Measurements from ENCODE around the gene DGKB. TPM values are rescaled to one million over a fixed set of nuclear protein-coding genes. Genes with fewer than 3 reads are reported as not detected.

Gene DGKB
- total RNA-seq, 8 experiments from 2014 or later, result 0.22 to 13.6 (median 9.0) TPM

GRCh38 chr7:14438366-14438765, 464.2 kb downstream of the DGKB start:
- no peak overlapping the region for H3K27ac ChIP-seq
- no peak for ATAC-seq (replicated peaks in 6 of 8)
- WGBS, 10 experiments, result 0 to 100% (median 84%) methylated on average over 1 to 2 of the region's 2 CpGs; no CpG with 5 or more reads in 2 of the 10 experiments
- in situ Hi-C loops (cut with MboI; ENCODE audit: low pct_unique_long_range_greater_than_20kb in 2 of 9, low sequenced_read_pairs in 9 of 9, unreplicated experiment in 9 of 9), result no loop called here
- no peak overlapping the region for H3K4me3 ChIP-seq
- H3K4me1 ChIP-seq (replicated peaks in 1 of 2), result no peaks in the 10 kb centered on the region

- no peaks in the 10 kb centered on the region for H3K4me1 ChIP-seq (replicated peaks in 1 of 2)
- WGBS, 10 experiments, result 5 to 100% (median 92%) methylated on average over 2 of the region's 2 CpGs
- no peak overlapping the region for H3K27ac ChIP-seq
- no peak overlapping the region for H3K4me3 ChIP-seq
- no peak for ATAC-seq (replicated peaks in 6 of 8)
- in situ Hi-C loops (cut with MboI; ENCODE audit: low pct_unique_long_range_greater_than_20kb in 2 of 9, low sequenced_read_pairs in 9 of 9, unreplicated experiment in 9 of 9), result no loop called here
These were observed 465.7 kb downstream of the DGKB start for GRCh38 chr7:14436878-14437277.

- no peak overlapping the region for H3K27ac ChIP-seq
- ATAC-seq (replicated peaks in 6 of 8), result peak in 1 of 8 experiments; percentile 53
- no peak overlapping the region for H3K4me3 ChIP-seq
- WGBS, 10 experiments, result 0 to 50% (median 17%) methylated on average over 2 of the region's 2 CpGs; no CpG with 5 or more reads in 5 of the 10 experiments
- no peaks in the 10 kb centered on the region for H3K4me1 ChIP-seq (replicated peaks in 1 of 2)
- in situ Hi-C loops (cut with MboI; ENCODE audit: low pct_unique_long_range_greater_than_20kb in 2 of 9, low sequenced_read_pairs in 9 of 9, unreplicated experiment in 9 of 9), result no loop called here
These were observed 469.6 kb downstream of the DGKB start for GRCh38 chr7:14432924-14433323.

GRCh38 chr7:14430926-14431325, 471.6 kb downstream of the DGKB start:
- Histone ChIP-seq H3K27ac (no peak overlapping the region), H3K4me1 (replicated peaks in 1 of 2) (no peaks in the 10 kb centered on the region), H3K4me3 (no peak overlapping the region)
- in situ Hi-C loops (cut with MboI; ENCODE audit: low pct_unique_long_range_greater_than_20kb in 2 of 9, low sequenced_read_pairs in 9 of 9, unreplicated experiment in 9 of 9), result no loop called here
- ATAC-seq (replicated peaks in 6 of 8), result no peak
- WGBS, 10 experiments, result 41 to 100% (median 66%) methylated on average over 1 to 3 of the region's 3 CpGs

GRCh38 chr7:14425559-14425958, 477.0 kb downstream of the DGKB start:
- H3K4me1 ChIP-seq (replicated peaks in 1 of 2), result no peaks in the 10 kb centered on the region
- H3K27ac ChIP-seq, result no peak overlapping the region
- no peak for ATAC-seq (replicated peaks in 6 of 8)
- in situ Hi-C loops (cut with MboI; ENCODE audit: low pct_unique_long_range_greater_than_20kb in 2 of 9, low sequenced_read_pairs in 9 of 9, unreplicated experiment in 9 of 9), result no loop called here
- no peak overlapping the region for H3K4me3 ChIP-seq
- 0 to 86% (median 49%) methylated on average over 1 of the region's 1 CpG; no CpG with 5 or more reads in 4 of the 10 experiments for WGBS, 10 experiments

GRCh38 chr7:14424675-14425074, 477.9 kb downstream of the DGKB start:
- ATAC-seq (replicated peaks in 6 of 8), result no peak
- in situ Hi-C loops (cut with MboI; ENCODE audit: low pct_unique_long_range_greater_than_20kb in 2 of 9, low sequenced_read_pairs in 9 of 9, unreplicated experiment in 9 of 9), result no loop called here
- Histone ChIP-seq H3K4me1 (replicated peaks in 1 of 2) (no peaks in the 10 kb centered on the region), H3K4me3 (no peak overlapping the region), H3K27ac (no peak overlapping the region)
- 64 to 100% (median 100%) methylated on average over 1 of the region's 1 CpG; no CpG with 5 or more reads in 3 of the 10 experiments for WGBS, 10 experiments

- WGBS, 10 experiments, result 18 to 70% (median 55%) methylated on average over 2 to 5 of the region's 5 CpGs; no CpG with 5 or more reads in 3 of the 10 experiments
- no peak overlapping the region for H3K4me3 ChIP-seq
These were observed 481.8 kb downstream of the DGKB start for GRCh38 chr7:14420768-14421167.

GRCh38 chr7:14419531-14419930, 483.0 kb downstream of the DGKB start:
- H3K4me1 ChIP-seq (replicated peaks in 1 of 2), result no peaks in the 10 kb centered on the region
- no peak overlapping the region for H3K4me3 ChIP-seq
- in situ Hi-C loops (cut with MboI; ENCODE audit: low pct_unique_long_range_greater_than_20kb in 2 of 9, low sequenced_read_pairs in 9 of 9, unreplicated experiment in 9 of 9), result no loop called here
- no peak overlapping the region for H3K27ac ChIP-seq
- no peak for ATAC-seq (replicated peaks in 6 of 8)
- WGBS, 10 experiments, result 11 to 96% (median 85%) methylated on average over 2 of the region's 2 CpGs

More at GRCh38 chr7:14420768-14421167, 481.8 kb downstream of the DGKB start:
- in situ Hi-C loops (cut with MboI; ENCODE audit: low pct_unique_long_range_greater_than_20kb in 2 of 9, low sequenced_read_pairs in 9 of 9, unreplicated experiment in 9 of 9), result no loop called here
- Histone ChIP-seq H3K4me1 (replicated peaks in 1 of 2) (no peaks in the 10 kb centered on the region), H3K27ac (no peak overlapping the region)
- ATAC-seq (replicated peaks in 6 of 8), result no peak

- H3K4me1 ChIP-seq (replicated peaks in 1 of 2), result no peaks in the 10 kb centered on the region
- no peak overlapping the region for H3K27ac ChIP-seq
- H3K4me3 ChIP-seq, result no peak overlapping the region
- 0 to 100% (median 83%) methylated on average over 1 of the region's 1 CpG; no CpG with 5 or more reads in 1 of the 10 experiments for WGBS, 10 experiments
- ATAC-seq (replicated peaks in 6 of 8), result no peak
- in situ Hi-C loops (cut with MboI; ENCODE audit: low pct_unique_long_range_greater_than_20kb in 2 of 9, low sequenced_read_pairs in 9 of 9, unreplicated experiment in 9 of 9), result no loop called here
These were observed 483.9 kb downstream of the DGKB start for GRCh38 chr7:14418633-14419032.

GRCh38 chr7:14414274-14414986, 488.1 kb downstream of the DGKB start:
- ATAC-seq (replicated peaks in 6 of 8), result no peak
- in situ Hi-C loops (cut with MboI; ENCODE audit: low pct_unique_long_range_greater_than_20kb in 2 of 9, low sequenced_read_pairs in 9 of 9, unreplicated experiment in 9 of 9), result no loop called here
- Histone ChIP-seq H3K27ac (no peak overlapping the region), H3K4me3 (no peak overlapping the region), H3K4me1 (replicated peaks in 1 of 2) (no peaks in the 10 kb centered on the region)
- 17 to 100% (median 70%) methylated on average over 1 to 3 of the region's 3 CpGs for WGBS, 10 experiments

- no peak overlapping the region for H3K4me3 ChIP-seq
- in situ Hi-C loops (cut with MboI; ENCODE audit: low pct_unique_long_range_greater_than_20kb in 2 of 9, low sequenced_read_pairs in 9 of 9, unreplicated experiment in 9 of 9), result no loop called here
These were observed 495.1 kb downstream of the DGKB start for GRCh38 chr7:14407246-14408015.

GRCh38 chr7:14403587-14403986, 499.0 kb downstream of the DGKB start:
- Histone ChIP-seq H3K4me3 (no peak overlapping the region), H3K4me1 (replicated peaks in 1 of 2) (no peaks in the 10 kb centered on the region), H3K27ac (no peak overlapping the region)
- ATAC-seq (replicated peaks in 6 of 8), result no peak
- in situ Hi-C loops (cut with MboI; ENCODE audit: low pct_unique_long_range_greater_than_20kb in 2 of 9, low sequenced_read_pairs in 9 of 9, unreplicated experiment in 9 of 9), result no loop called here
- WGBS, 10 experiments, result 14 to 79% (median 44%) methylated on average over 1 to 2 of the region's 2 CpGs; no CpG with 5 or more reads in 1 of the 10 experiments

More at GRCh38 chr7:14407246-14408015, 495.1 kb downstream of the DGKB start:
- no peak for ATAC-seq (replicated peaks in 6 of 8)
- H3K4me1 ChIP-seq (replicated peaks in 1 of 2), result no peaks in the 10 kb centered on the region
- 0 to 100% (median 49%) methylated on average over 1 to 6 of the region's 6 CpGs for WGBS, 10 experiments
- no peak overlapping the region for H3K27ac ChIP-seq

- H3K4me3 ChIP-seq, result no peak overlapping the region
- in situ Hi-C loops (cut with MboI; ENCODE audit: low pct_unique_long_range_greater_than_20kb in 2 of 9, low sequenced_read_pairs in 9 of 9, unreplicated experiment in 9 of 9), result no loop called here
- 0 to 83% (median 53%) methylated on average over 2 to 3 of the region's 3 CpGs; no CpG with 5 or more reads in 2 of the 10 experiments for WGBS, 10 experiments
- H3K27ac ChIP-seq, result no peak overlapping the region
- no peak for ATAC-seq (replicated peaks in 6 of 8)
- no peaks in the 10 kb centered on the region for H3K4me1 ChIP-seq (replicated peaks in 1 of 2)
These were observed 502.3 kb downstream of the DGKB start for GRCh38 chr7:14400271-14400670.
